Neutrophil (primary cell): Measurements from ENCODE around the gene ANKRD29.
"Not testable (repeated sequence)": the region's sequence is repeated elsewhere in the genome, so short reads cannot be mapped to it uniquely, and the experiment has no call there.

Source experiments
- H3K27ac ChIP-seq: fragments of 200-600 bp; sonication (generic); 2 replicates; pipeline ENCODE4 v1.5.1; 2016; ENCODE audit warnings: mild to moderate bottlenecking, moderate library complexity
- H3K27me3 ChIP-seq: fragments of 200-600 bp; sonication (generic); 2 replicates; pipeline ENCODE4 v1.6.0; 2016; ENCODE audit warnings: mild to moderate bottlenecking
- H3K36me3 ChIP-seq: fragments of 200-600 bp; sonication (generic); 2 replicates; pipeline ENCODE4 v1.5.1; 2017
- H3K4me1 ChIP-seq, 2 experiments: fragments of 200-600 bp in 1 of 2; sonication (generic) in 1 of 2; 1 replicate in 1 of 2; 2 replicates in 1 of 2; pipeline versions ENCODE4 v1.5.1 to v1.6.1; 2013 to 2016; ENCODE audit warnings: low read depth in 1 of 2, low read length in 1 of 2, mild to moderate bottlenecking in 1 of 2, moderate library complexity in 1 of 2; ENCODE audit not compliant: control insufficient read depth in 1 of 2, insufficient read depth in 1 of 2
- H3K4me3 ChIP-seq, 2 experiments: fragments of 200-600 bp in 1 of 2; sonication (generic) in 1 of 2; 1 replicate in 1 of 2; 2 replicates in 1 of 2; pipeline ENCODE4 v1.5.1; 2013 to 2016; ENCODE audit warnings: low read depth in 1 of 2, low read length in 1 of 2, mild to moderate bottlenecking in 1 of 2, moderate library complexity in 1 of 2
- H3K9me3 ChIP-seq: fragments of 200-600 bp; sonication (generic); 2 replicates; pipeline ENCODE4 v1.5.1; 2016
- CTCF ChIP-seq: fragments of 200-600 bp; sonication (generic); IDR thresholded peaks from 2 replicates; pipeline ENCODE4 v1.5.1; 2016; ENCODE audit warnings: antibody characterized with exemption

ANKRD29 gene

GRCh38 chr18:23617412-23618014 is 45.2 kb downstream of the ANKRD29 start:
- no peak overlapping the region for H3K4me3 ChIP-seq
- no peaks in the 10 kb centered on the region for H3K36me3 ChIP-seq
- peaks cover 48% of the 10 kb centered on the region for H3K27me3 ChIP-seq
- H3K9me3 ChIP-seq = no peaks in the 10 kb centered on the region
- H3K4me1 ChIP-seq = peaks cover 13 to 14% of the 10 kb centered on the region in 2 experiments
- H3K27ac ChIP-seq = no peak overlapping the region
- TF ChIP-seq CTCF = no peak

GRCh38 chr18:23616258-23616657 is 46.5 kb downstream of the ANKRD29 start:
- no peak for TF ChIP-seq CTCF
- peaks cover 36% of the 10 kb centered on the region for H3K27me3 ChIP-seq
- no peak overlapping the region for H3K4me3 ChIP-seq
- no peaks in the 10 kb centered on the region for H3K9me3 ChIP-seq
- no peak overlapping the region for H3K27ac ChIP-seq
- H3K36me3 ChIP-seq = no peaks in the 10 kb centered on the region
- H3K4me1 ChIP-seq = peaks cover 13 to 14% of the 10 kb centered on the region in 2 experiments

GRCh38 chr18:23614891-23615290 is 47.8 kb downstream of the ANKRD29 start:
- no peaks in the 10 kb centered on the region for H3K36me3 ChIP-seq
- peaks cover 13 to 14% of the 10 kb centered on the region in 2 experiments for H3K4me1 ChIP-seq
- no peaks in the 10 kb centered on the region for H3K9me3 ChIP-seq
- TF ChIP-seq CTCF = no peak
- no peak overlapping the region for H3K4me3 ChIP-seq
- H3K27ac ChIP-seq = no peak overlapping the region
- peaks cover 22% of the 10 kb centered on the region for H3K27me3 ChIP-seq

GRCh38 chr18:23614413-23614812 is 48.3 kb downstream of the ANKRD29 start:
- H3K9me3 ChIP-seq = no peaks in the 10 kb centered on the region
- no peak for TF ChIP-seq CTCF
- peaks cover 9 to 10% of the 10 kb centered on the region in 2 experiments for H3K4me1 ChIP-seq
- H3K27ac ChIP-seq = no peak overlapping the region
- H3K36me3 ChIP-seq = no peaks in the 10 kb centered on the region
- H3K27me3 ChIP-seq = peaks cover 17% of the 10 kb centered on the region
- no peak overlapping the region for H3K4me3 ChIP-seq

GRCh38 chr18:23613091-23613475 is 49.6 kb downstream of the ANKRD29 start:
- not testable (repeated sequence) for H3K27ac ChIP-seq, H3K4me1 ChIP-seq, H3K27me3 ChIP-seq, H3K36me3 ChIP-seq, H3K9me3 ChIP-seq, H3K4me3 ChIP-seq

GRCh38 chr18:23612434-23613090 is 50.1 kb downstream of the ANKRD29 start:
- Histone ChIP-seq H3K9me3 (no peaks in the 10 kb centered on the region), H3K27ac (no peak overlapping the region), H3K4me3 (no peak overlapping the region), H3K27me3 (no peaks in the 10 kb centered on the region), H3K36me3 (no peaks in the 10 kb centered on the region), H3K4me1 (no peaks in the 10 kb centered on the region)
- no peak for TF ChIP-seq CTCF
